NCI-H2196 (cell line): ENCODE results near the gene POU3F1.

Experiments
- DNase-seq: peaks from one replicate; lab custom pipeline; 2025; ENCODE audit not compliant: unreplicated experiment; lab: John Stamatoyannopoulos, UW

The POU3F1 gene

GRCh38 chr1:38046333-38046883 lies at the start of gene POU3F1:
Gene POU3F1 (minus strand): TSS chr1:38046793. CDS start chr1:38046743, 50 bp downstream.
- no peak for DNase-seq

- no peak for DNase-seq
These were observed 48.9 kb upstream of the POU3F1 start for GRCh38 chr1:38095454-38095931.

DNA sequence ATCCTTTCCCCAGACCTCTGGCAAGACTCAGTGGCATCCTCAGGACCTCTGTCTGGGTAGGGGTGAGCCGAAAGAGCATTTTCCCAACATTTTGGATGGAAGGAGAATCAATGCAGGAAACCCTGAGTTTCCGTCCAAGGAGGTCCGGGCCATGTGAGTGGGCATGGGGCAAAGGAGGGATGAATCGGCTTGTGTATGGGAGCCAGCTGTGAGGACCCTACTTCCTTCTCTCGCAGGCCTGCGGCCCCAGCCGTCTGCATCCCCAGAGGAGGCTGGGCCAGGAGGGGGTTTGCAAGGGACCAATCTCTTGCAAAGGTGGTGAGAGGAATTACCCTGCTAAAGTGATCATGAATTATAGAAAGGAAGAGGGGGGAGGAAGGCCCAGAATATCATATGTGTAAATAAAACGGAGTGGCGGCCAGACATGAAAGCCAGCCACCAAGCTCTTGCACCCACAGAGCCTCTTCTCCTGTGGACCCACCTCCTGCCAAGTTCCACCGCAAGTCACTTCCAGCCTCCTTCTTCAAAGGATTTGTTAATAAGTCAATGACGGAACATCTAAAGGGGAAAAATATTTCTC lies 48.2 kb upstream of the POU3F1 start:
- no peak for DNase-seq

GRCh38 chr1:38093569-38094520 lies 47.3 kb upstream of the POU3F1 start:
- no peak for DNase-seq

- no peak for DNase-seq
These were observed 45.7 kb upstream of the POU3F1 start for GRCh38 chr1:38092256-38092655.

DNA sequence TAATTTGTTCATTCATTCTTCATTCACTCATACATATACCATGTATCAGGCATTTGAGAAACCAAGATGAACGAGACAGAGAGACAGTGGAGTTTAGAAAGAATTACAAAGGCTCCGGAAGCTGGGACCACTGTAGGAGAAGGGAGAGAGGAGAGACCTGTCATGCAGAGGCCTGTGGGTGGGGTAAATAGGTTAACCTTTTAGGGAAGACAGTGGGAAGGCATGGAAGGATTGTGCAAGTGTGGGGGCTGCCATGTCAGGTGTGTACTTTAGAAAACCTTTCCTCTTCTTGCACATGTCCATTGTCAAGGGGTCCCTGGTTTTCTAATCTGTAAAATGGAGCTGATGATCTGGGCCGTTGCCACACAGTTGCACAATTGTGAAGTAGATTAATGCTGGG lies 44.2 kb upstream of the POU3F1 start:
- no peak for DNase-seq

- no peak for DNase-seq
These were observed 43.2 kb upstream of the POU3F1 start for GRCh38 chr1:38089712-38090360.

DNA sequence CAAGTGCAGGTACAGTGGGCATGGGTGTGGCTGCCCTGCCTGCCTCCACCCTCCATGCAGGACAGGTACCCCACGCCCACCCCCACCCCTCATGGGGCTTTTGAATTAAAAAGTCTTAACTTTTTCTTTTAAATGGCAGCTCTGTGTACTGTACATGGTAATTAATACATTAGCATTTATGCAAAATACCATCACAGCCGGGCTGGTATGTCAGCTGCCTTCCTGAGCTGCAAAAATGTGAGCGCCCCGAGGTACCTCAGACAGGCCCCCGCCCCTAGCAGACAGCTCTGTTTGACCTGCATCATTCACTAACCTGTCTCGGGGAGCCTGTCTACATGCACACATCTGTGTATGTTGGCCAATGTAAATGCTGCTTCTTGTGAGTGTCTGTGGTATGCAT lies 42.2 kb upstream of the POU3F1 start:
- DNase-seq, result no peak

GRCh38 chr1:38088366-38088765 lies 41.8 kb upstream of the POU3F1 start:
- DNase-seq, result no peak

- no peak for DNase-seq
These were observed 41.1 kb upstream of the POU3F1 start for GRCh38 chr1:38087676-38088075.

DNA sequence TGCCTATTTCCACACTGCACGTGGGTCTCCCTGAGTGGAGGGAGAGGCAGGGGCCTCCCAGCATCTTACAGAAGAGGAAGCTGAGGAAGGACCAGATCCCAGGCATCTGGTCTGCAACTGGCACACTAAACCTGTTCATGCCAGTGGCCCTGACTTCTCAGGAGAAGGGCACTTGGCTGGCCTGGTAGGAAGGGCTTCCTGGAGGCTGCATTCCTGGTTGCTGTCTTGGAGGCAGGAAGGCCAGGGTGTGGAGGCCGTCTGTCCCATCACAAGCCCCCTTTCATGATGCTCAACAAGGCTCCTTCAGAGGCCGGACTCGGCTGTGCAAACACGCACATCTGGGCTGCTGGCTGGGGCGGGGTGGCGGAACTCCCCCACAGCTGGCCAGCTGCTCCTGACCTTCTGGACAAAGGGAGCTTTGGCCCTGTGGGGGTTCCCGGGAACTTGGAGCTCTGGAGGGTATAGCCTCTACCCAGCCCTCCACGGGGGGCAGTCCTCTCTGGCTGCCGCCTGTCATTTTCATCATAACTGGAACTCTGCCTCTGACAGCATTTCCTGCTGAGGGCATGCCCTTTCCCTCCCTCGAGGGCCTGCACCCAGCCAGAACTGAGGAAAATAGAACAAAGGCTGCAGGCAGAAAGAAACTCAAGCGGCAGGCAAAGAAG lies 39.2 kb upstream of the POU3F1 start:
- DNase-seq, result no peak

- no peak for DNase-seq
These were observed 38.1 kb upstream of the POU3F1 start for GRCh38 chr1:38084700-38085099.

GRCh38 chr1:38084113-38084512 lies 37.5 kb upstream of the POU3F1 start:
- DNase-seq, result no peak

DNA sequence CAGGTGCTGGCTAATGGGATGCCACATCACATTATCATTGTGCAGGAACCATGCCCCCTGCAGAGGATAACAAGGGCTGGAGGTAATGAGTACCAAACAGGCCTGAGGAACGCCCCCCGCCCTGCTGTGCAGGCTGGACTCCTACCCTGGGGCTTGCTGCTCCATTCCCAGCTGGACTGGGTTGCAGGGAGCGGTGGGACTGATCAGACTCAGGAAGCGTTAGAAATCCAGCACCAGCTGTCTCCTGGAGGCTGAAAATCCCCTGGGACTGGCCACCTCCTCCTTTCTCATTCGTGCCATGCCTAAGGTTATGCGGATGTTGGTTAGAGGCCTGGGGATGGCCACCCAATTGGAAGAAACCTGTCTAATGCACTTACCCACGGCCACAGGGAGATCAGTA lies 36.9 kb upstream of the POU3F1 start:
- DNase-seq, result no peak

- DNase-seq, result no peak
These were observed 36.2 kb upstream of the POU3F1 start for GRCh38 chr1:38082769-38083263.

GRCh38 chr1:38079019-38079418 lies 32.4 kb upstream of the POU3F1 start:
- DNase-seq, result no peak

GRCh38 chr1:38077523-38078147 lies 31.0 kb upstream of the POU3F1 start:
- DNase-seq, result no peak

GRCh38 chr1:38076455-38076854 lies 29.9 kb upstream of the POU3F1 start:
- DNase-seq, result no peak

- no peak for DNase-seq
These were observed 29.4 kb upstream of the POU3F1 start for GRCh38 chr1:38076038-38076437.

DNA sequence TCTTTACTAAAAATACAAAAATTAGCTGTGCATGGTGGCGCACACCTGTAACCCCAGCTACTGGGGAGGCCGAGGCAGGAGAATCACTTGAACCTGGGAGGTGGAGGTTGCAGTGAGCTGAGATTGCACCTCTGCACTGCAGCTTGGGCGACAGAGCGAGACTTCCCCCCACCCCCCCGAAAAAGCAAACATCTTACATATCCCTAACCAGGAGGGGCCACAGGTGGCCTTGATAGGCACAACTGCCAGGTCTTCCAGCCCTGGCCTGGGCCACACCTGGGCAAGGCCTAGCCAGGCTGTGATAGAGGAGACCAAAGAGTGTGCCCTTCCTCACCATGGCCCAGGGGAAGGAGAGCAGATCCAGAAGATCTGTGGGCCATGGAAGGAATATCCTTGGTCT lies 28.6 kb upstream of the POU3F1 start:
- DNase-seq, result no peak
